HG02981 (cell line): Measurements from ENCODE around the gene PROM2.

Source experiments
- ATAC-seq: cut with Tn5 transposase; IDR thresholded peaks from one replicate; pipeline ENCODE4 v1.9.1; 2021; ENCODE audit warnings: mild to moderate bottlenecking, moderate library complexity; ENCODE audit not compliant: unreplicated experiment

The PROM2 gene

DNA sequence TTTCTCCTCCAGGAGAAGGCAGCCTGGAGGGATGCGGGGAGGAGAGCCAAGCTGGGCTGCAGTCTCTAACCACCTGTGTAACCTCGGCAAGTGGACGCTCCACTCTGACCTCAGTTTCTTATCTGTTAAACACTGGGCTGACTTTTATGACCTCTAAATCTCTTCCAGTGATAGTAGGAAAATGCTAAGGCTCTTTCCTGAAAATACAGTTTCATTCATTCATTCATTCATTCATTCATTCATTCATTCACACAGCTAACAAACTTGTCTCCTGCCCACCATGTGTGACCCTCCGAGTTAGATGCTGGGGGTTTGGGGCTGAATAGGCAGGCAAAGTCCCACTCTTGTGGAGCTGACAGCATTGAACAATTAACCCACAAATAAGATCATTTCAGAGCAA lies 9.3 kb downstream of the PROM2 start:
- no peak for ATAC-seq

DNA sequence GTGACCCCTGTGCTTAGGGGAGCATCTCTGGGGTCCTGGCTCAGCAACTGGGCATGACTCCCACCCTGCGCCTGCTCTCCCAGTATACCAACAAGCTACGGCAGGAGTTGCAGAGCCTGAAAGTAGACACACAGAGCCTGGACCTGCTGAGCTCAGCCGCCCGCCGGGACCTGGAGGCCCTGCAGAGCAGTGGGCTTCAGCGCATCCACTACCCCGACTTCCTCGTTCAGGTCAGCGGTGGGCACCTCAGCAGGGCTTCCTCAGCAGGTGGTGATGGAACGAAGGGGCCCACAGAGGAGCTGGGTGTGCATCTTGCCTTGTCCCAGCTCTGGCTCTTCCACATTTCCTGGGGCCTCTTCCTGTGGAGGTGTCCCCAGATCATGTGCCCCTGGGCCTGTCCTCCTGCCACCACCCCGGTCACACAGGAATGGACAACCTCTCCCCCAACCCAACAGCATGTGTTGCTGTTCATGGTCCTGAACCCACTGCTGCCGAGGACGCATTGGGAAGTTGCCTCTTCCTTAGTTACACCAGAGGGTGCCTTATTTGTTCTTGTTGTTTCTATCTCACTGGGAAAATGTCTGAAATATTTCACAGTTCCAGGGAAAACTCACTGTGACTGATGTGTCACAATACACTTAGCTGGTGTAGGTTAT lies 10.8 kb downstream of the PROM2 start:
- no peak for ATAC-seq

DNA sequence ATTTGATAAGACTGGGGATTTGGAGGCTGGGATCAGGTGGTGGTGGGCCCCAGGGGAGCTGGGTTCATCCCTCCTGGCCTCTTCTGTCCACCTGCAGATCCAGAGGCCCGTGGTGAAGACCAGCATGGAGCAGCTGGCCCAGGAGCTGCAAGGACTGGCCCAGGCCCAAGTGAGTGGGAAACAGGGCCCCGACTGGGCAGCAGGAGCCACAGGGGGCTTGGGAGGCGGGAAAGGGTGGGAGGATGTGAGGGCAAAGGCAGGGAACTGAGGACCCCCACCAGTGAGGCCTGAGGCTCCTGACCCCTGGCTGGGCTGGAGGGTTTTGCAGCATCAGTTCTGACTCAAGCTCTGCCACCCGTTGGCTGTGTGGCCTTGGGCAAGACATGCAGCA lies 11.3 kb downstream of the PROM2 start:
- ATAC-seq = no peak

DNA sequence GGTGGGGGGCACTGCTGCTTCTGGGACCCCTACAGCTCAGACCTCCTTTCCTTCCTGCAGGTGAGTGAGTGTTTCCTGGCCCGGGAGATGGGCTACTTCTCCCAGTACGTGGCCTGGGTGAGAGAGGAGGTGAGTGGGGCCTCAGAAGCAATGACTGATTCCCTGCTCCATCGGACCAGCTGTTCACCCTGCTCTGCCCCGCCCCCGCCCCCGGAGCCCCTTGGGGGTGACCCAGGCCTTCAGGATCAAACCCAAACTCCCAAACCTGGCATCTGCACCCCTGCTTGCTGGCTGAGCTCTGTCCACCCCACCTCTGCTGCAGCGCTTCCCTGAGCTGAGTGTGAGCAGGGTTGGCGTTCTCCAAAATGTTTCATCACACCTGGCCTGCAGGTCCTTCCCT lies 13.1 kb downstream of the PROM2 start:
- ATAC-seq = no peak

DNA sequence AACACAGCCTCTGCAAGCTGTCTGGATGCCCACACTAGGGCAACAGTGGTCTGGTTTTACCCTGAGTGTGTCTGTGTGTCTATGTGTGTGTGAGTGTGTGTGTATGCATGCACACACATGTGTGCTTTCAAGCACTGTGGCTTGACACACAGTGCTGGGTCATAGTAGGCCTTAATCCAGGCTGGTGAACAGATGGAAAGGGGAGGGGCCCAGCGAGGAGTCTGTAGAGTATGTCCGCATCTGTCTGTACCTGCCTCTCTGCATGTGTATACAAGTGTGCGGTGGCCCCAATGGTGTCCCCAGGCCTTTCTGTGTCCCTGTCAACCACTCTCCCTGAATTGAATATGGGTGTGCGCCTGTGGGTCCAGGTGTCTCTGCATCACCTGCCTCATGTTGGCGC lies 13.6 kb downstream of the PROM2 start:
- no peak for ATAC-seq

DNA sequence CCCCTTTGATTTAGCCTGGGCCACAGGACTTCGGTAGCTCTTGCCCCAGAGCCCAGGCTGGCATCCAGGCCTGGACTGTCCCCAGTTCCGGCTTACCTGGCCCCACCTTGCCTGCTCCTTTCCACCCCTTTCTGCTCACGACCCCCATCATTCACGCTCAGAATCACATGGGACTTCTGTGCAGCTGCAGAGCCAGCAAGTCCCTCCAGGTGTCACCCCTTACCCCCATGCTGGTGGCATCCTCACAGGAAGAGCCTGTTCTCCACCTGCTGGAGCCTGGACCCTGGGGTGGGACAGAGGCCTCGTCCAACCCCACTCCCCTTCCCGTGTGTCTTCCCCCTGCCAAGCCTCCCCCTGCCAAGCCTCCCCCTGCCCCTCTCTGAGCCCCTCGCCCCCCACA lies 15.0 kb downstream of the PROM2 start:
- no peak for ATAC-seq

DNA sequence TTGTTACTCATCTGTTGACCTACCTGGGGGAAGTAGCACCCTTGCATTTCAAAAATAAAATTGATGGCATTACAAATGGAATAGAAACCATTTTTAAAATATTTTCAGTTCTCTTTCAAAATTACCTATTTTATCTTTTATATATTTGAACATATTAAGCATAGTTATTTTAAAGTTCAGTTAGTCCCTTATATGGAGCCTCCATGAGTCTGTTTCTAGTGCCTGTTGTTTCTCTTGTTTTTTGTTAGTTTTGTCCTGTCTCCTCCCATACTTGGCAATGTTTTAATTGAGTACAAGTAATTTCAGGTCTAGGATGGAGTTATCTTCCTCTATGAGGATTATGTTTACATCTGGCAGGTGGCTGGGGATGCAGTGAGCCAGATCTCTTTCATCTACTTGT lies 17.0 kb downstream of the PROM2 start:
- no peak for ATAC-seq

DNA sequence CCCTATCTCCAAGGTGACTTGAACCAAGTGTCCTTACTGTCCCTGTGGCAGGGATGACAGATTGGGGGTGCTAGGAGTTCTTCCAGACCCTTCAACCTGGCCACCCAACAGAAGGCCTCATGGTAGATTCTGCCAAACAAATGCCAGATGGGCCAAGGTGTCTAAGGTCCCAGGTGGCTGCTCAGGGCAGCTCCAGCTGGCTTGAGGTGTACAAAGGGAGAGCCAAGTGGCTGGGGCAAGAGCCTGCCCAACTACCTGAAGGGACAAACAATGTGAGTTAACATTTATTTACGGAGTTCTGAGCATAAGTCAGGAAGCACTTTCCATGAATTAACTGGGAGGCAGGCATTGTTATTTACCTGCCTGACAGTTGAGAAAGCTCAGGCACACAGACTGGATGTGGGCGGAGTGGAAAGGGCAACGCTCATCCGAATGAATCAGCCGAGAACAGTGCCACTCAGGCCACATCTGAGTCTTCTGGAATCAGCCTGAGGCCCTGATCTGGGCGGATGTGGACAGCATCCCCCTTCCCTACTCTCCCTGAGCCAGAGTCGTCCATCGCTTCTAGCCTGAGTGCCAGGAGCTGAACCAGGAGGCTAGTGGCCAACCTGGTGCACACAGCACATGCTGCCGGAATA lies 18.5 kb downstream of the PROM2 start:
- ATAC-seq = no peak

DNA sequence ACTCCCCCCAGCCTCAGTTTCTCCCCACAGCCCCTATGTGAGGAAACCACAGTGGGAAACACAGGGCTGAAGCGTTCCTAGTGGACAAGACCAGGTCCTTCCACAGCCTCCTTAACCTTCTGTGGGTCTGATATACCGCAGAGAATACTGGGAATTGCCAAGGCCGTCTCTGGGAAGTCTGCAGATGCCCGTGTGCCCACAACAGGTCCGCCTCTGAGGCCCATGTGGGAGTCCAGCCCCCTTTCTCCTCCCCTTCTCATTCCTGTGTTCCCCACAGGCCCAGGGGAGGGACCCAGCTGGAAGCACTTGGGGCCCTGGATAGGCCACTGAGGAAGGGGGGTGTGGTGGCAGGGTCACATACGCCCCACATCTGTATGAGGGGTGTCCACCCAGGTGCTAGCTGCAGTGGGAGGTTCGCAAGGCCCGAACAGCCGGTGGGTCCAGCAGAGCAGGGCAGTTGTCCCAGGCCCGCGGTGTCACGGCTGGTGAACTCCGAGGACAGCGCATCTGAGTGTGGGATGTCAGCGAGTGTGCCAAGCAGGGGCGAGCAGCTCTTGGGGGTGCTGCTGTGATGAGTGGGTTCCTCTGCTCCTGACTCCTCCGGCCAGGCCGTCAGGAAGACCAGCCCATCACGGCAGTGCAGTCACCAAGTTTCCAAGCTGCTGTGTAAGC lies 20.5 kb downstream of the PROM2 start:
- ATAC-seq = no peak

DNA sequence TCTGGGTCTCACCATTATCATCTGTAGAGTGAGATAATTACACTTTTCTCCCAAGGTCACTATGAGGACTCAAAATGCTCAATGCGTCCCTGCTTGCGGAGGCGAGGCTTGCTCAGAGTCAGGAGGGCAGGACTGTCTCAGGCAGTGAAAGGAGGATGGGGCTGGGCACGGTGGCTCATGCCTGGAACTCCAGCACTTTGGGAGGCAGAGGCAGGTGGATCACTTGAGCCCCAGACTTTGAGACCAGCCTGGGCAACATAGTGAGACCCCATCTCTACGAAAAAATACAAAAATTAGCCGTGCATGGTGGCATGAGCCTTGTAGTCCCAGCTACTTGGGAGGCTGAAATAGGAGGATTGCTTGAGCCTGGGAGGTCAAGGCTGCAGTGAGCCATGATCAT lies 21.1 kb downstream of the PROM2 start:
- ATAC-seq = no peak

DNA sequence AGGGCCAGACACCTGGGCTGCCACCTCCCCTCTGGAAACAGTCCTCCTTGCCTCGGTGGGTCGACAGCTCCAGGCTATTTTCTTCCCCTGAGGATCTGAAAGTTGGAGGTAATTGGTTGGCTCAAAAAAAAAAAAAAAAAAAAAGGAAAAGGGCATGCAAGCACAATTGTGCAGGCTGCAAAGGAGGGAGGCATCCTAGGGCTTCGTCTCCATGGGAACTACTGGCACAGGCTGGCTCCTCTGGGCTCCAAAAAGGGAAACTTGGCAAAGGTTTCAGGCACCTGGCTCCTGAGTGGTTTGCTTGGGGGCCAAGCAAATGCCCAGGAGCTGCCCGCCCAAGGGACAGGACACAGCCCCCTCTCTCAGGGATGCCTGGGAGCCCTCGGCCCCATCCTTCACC lies 21.8 kb downstream of the PROM2 start:
- ATAC-seq = no peak

DNA sequence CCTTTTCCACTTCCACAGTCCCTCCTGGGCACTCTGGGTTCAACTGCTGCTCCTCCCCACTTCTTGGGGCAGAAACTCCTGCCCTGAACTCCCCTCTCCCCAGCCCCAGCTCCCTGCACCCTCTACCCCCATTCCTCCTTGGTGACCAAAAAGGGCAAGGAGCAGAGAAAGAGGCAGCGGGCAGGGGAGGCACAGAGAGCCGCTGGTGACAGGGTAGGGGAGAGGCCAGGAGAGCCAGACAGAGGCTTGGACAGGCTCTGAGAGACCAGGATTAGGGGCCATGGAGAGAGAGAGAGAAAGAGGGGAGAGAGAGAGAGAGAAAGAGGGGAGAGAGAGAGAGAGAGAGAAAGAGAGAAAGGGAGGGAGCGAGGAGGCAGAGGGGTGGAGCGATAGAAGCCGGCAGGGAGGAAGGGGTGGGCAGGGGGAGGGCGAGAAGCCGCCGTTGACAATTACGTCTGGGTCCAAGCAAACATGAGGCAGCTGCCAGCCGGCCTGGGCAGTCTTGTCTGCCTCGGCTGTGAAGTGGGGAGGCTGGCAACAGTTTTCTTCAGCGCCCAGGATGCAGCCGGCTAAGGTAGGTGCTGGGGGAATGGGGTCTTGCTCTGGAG lies 22.7 kb downstream of the PROM2 start, which contains the start of gene KCNIP3:
KCNIP3 (plus strand) TSS at position 468 of the 608 bp plus-strand sequence; CDS start at position 560, 92 bp downstream.
- ATAC-seq = no peak

DNA sequence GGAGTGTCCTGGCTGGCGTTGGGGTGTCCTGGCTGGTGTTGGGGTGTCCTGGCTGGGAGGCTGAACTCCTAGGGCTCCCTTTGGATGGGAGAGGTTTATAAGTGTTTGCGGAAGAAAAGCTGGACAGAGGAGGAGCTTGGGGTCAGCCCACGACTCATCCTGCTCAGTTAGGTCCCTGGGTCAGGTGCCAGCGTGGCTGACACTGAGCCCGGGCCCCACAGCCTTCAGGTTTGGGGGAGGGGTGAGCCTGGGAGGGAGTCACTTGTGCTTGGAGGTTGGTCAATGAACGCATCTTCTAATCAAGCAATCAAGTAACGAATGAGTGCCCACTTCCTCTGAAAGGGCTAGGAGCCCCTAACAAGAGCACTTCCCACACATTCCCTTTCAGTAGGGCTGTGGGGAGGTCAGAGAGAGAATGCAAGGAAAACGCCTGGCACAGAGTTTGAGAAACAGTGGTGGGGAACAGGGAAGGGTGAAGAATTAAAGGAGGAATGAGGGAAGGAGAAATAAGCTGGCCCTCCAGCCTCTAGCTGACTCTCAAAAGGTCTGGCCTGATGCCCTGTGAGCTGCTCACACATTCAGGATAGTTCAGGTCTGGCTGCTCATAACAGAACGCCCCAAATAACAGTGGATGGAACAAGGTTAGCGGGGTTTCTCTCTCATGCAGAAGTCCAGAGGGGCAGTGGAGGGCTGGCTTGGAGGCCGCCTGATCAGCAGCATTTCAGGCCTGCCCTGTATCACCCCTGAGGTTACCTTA lies 23.6 kb downstream of the PROM2 start:
- ATAC-seq = no peak

DNA sequence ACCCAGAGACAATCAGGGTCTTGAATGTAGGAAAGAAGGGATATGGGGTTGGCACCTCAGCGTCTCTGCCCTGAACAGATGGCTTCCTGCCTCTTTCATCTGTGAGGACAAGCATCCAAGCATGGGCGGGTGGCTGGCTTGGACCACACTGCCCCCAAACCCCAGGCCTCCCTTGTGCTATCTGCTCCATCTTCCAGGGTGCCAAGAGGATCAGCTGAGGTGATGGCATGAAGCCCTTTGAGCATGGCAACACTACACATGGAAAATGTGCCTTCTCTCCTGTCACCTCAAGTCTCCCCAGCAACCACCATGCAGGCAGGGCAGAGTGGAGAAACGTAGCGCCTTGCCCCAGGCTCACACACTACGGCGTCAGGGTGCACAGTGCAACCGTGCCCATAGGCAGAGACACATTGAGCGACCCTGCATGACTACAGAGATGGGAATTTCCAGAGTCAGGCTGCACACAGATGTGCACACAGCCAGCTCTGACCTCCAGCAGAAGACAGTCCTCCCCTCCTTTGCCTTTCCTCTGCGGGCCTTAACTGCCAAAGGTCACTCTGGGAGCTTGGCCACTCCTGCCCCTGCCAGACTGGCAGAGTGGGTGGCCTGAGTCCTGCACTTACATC lies 24.4 kb downstream of the PROM2 start:
- ATAC-seq = no peak

DNA sequence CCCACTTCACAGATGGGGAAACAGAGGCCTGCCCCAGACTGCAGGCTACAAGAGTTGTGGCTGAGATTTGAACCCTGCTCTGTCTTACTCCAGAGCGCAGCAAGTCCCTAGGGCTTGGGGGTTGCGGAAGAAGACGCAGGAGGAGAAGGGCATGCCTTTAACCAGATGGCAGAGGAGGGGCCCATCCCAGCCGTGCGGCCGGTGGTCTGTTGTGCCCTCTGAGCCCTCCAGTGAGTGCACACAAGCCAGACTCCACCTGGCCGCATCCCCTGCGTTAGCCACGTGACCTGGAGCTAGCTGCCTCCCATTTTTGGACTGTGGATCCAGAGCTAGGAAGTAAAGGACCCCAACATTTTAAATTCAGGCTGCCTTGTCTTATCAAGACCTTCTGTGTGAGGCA lies 25.7 kb downstream of the PROM2 start:
- no peak for ATAC-seq

DNA sequence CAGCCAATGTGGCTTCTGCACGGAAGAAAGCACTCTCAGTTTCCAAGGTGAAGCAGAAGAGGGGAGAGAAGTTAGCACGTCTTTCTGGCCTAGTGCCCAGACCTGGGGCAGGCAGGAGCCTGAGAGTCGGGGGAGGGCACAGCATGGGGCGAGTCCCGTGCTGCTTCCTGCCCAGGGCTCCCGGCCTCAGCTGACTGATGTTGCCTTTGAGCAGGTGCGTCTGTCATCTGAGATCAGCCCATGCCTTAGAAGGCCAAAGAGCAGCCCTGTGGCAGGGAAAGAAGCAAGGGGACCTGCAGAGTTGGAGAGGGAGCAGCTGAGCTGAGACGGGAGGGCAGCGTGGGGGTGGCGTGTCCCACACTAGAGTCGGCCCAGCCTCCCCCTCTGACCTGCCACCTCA lies 26.2 kb downstream of the PROM2 start:
- ATAC-seq = no peak

DNA sequence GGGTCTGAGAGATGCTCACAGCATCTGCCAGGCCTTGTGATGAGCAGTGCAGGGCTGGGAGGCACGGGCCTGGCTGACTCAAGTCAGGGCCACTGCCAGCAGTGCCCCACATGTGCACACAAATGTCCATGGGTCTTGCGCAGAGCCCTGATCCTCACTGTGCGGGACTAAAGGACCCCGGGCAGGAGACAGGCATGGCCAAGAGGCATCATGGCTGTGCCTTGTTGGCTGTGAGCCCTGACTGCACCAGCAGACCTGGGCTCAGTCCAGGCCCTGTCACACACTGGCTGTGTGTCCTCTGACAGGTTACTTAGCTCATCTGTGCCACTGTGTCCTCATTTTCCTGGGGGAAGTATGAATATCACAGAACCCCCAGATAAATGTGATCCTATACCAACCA lies 26.9 kb downstream of the PROM2 start:
- no peak for ATAC-seq

DNA sequence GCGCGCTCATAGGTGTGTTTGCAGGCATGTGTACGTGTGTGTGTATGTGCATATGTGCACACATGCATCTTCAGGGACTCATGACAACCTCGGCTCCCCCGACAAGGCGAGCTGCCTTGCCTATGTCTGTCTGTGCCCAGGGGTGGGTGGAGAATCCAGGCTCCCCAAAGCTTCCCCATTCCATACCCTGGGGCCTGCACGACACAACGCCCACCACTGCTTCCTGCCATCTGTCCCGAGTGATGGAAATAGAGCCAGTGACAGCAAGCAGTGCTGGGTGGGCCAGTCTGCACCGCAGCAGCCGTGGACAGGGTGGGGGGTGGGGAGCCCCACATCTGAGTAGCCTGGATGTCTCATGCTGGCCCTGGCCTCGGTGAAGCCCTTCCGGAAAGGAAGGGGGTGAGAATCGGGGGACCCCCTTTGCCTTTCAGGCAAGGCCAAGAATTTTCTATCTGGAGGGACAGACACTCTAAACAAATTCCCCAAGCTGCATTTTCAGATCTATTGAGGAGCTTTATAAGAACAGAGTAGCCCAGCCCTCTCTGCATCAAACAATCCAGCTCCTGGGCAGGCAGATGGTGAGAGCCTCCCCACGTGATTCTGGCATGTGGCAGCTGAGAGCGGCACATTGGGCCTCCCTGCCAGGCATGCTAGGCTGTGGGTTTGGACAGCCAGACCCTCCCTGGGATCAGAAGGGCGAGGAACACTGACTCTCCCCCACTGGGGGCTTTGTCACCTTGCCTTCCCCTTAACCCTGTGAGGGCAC lies 27.8 kb downstream of the PROM2 start:
- ATAC-seq = no peak

DNA sequence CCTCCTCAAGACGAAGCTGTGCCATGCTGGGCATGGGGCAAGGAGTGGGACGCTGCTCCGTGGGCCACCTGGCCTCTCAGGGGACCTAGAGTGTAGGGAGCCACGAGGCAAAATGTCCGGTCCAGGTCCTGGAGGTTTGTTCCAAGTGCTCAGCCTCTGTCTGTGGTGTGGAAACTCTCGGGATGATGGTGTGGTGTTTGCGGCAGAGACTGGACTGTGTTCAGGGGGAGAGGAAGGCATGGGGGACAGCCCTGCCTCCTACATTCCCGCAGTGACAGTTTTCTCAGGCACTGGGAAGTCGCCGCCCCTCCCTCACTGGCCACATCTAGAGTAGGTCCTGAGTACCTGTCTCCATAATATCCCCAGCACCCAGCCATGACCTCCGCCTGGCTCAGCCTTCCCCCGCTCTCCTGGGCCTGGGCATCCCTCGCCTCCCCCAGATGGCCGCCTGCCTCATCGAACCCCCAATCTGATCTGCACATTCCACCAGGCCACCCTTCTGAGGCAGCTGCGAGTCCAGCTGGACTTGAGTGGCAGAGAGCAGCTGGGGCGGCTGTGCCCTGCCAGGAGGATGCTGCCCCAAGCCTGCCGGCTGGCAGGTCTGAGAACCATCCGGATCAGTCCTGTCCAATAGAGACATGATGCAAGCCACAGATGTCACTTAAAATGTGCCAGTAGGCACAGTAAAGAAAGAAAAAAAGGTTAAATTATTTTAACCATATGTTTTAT lies 29.1 kb downstream of the PROM2 start:
- ATAC-seq = no peak
